Activated naive CD4-positive, alpha-beta T cell treated with Interleukin-2 at 50 U/mL for 16 hours (primary cell): Measurements from ENCODE around the gene ACSF2.
A peak's percentile ranks its signal among the peaks of the same experiment; 100 is the strongest.
"Not testable (repeated sequence)": the region's sequence is repeated elsewhere in the genome, so short reads cannot be mapped to it uniquely, and the experiment has no call there.

Experiments used
- DNase-seq: peaks from one replicate; pipeline ENCODE4 v3.0.0-alpha.2; 2020

The ACSF2 gene

DNA sequence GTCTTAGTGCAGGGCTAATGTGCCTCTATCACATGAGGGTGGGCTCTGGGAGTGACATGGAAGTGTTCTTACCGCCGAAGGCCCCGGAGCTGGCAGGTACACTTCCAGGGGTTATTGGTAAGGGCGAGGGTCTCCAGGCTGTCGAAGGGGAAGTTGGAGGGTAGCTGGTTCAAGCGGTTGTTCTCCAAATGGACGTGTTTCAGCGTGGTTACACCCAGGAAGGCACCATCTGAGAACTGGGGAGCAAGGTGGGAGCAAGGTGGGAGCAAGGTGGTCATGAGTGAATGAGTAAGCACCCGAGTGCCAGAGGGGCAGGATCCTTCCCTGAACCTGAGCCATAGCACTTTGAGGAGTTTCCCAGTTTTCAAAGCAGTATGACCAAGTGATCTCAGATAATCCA lies 39.6 kb downstream of the ACSF2 start:
- DNase-seq: no peak

DNA sequence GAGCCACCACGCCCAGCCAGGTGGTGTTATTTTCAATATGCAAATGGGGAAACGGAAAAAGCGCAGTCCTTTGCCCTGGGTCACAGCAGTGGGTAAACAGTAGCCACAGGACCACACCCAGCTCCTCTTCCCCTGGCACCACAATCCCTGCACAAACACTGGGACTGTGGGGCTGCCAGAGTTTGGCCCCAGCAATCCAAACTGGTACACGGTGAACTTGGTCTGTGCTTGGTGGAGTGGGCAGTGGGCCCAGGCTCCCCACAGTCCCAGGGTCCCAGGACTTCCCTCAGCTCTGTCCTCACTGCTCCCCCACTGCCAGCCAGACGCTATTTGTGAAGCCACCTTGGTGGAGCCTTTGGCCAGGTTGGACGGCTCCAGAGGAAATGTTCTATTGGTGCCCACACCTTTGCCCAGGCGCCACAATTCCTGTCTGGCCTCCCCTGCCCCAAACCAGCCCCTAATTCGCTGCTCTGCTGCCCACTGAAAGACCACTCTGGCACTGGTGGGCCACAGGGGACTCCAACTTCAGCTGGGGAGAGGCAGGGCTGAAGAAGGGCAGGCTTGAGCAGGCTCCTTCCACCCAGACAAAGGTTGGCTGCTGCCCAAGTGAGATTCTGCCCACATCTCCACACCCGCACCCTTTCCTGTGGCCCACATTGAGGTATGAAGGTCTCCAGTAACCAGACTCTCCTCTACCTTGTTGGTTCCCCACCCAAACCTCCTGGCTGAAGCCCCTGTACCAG lies 40.5 kb downstream of the ACSF2 start:
- DNase-seq: no peak

DNA sequence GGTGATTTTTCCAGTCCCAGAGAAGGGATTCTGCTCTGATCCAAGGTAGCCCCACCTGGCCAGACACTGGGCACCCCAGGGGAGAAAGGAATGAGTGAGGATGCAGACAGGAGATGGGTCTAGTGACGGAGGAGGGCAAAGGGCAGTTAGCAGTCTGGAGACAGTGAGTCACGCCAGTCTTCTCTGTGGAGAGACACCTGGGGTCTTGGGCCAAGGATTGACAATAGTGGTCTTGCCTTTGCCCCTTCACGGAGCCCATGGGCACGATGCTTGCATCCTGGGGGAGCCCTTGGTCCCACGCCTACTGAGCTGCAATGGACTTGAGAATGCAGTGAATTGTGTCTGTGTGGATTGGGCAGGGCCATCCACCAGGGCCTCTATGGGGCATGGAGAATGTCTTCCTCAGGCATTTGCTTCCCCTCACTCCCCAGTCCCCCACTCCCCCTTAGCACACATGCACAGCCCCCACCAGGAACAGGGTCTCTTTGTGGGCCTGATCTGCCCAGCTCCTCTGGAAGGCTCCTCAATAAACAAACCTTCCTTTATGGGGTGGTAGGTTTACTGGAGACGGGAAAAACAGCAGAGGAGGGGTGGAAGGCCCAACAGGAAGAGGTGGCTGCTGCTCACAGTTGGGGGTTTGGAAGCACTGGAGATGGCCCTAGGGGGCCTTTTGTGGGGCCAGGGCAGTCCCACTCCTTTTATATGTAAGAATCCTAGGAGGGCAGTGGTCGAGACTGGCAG lies 41.3 kb downstream of the ACSF2 start:
- no peak for DNase-seq

DNA sequence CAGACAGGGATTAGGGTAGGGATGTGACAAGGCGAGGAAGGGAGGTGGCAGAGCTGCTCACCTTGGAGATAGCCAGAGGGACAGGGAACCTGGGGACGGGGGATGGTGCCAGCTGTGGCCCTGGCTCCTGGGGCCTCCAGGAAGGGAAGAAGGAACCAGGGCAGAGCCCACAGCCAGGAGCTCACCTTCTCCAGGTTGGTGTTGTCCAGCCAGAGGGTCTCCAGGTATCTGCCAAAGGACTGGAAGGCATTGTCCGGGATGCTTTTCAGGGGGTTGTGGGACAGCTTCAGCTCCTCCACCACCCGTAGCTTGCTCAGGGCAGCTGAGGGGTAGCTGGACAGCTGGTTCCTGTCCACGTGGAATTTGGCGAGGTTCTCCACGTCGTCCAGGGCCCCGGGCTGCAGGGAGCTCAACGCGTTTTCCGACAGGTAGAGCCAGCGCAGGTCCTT lies 41.9 kb downstream of the ACSF2 start:
- no peak for DNase-seq

DNA sequence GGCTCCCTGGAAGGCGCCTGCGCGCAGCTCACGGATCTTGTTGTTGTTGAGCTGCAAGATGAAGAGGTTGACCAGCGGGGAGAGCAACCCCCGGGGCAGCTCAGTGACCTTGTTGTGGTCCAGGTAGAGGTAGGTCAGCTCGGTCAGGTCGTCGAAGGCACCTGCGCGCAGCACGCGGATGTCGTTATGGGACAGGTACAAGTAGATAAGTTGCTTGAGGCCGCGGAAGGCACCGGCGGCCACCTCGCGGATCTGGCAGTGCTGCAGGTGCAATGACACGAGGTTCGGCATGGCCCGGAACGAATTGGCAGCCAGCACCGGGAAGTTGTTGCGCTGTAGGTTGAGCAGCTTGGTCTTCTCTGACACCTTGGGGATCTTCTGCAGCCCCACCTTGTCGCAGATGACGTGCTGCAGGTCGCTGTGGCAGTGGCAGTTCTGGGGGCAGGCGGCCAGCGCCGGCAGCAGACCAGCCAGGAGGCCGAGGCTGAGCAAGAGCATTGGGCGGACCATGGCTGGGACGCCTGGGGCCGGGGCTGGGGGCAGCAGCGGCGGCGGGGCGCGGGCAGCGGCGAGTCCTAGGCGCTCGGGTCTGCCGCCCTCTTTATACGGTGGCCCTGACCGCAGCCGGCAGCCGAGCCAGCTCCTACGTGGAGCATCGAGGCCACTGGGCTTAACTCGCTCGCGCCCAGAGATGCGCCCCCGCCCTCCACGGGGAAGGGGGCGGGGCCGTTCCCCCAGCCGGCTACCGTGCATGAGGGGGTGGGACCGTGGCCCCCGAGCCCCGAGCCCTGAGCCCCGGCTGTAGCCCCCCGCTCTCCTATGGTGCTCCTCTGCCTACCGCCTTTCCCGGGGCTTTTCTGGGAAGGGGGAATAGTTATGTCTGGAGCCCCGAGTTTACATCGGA lies 42.5 kb downstream of the ACSF2 start, which contains the start of gene CHAD:
Gene CHAD, minus strand, starts transcription at position 577 of the 904 bp plus-strand sequence. Its CDS starts 67 bp downstream, at position 510.
- no peak for DNase-seq

DNA sequence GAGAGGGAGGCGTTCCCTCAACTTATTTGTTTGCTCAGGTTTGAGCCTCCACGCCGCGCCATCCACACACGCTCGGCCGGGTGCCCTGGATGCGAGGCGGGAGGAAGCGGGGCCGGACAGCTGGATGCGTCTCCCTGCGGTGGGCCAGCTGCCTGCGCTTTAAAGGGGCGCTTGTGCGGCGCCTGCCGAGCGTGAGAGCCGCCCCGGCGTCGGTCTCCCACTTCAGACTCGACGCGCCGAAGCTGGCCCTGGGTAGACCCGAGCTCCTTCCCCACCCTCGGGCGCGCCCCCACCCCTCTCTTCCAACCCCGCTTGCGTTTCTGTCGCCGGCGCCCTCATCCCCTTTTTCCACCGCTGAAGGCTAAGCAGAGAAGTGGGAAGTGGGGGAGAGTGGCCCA lies 43.2 kb downstream of the ACSF2 start:
- DNase-seq: no peak

DNA sequence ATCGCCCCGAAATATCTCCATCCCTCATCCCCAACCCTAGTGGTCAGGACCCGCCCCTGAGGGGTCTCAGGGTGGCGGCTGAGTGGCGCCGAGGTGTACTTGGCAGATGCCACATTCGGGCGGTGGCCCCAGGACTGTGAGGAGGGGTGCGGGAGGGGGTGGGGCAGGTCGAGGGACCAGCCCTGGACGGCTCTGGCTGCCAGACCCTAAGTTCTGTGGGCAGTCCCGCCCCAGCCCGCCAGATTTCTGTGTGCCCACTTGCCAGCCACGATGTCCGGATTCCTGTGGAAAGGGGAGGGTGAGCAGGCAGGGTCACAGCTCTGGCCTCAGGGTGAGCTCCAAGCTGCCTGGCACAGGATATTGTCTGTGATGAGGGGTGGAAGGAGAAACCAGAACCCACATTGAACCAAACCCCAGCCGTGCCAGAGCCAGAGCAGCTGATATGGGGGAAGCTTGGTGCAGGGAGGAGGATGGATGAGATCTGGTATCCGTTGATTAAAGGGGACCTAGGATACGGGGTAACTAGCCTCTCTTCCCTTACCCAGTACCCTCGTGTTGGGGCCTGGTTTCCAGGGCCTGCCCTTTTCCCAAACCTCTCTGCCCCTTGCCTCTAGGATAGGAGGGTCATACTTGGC lies 43.8 kb downstream of the ACSF2 start:
- DNase-seq: no peak

DNA sequence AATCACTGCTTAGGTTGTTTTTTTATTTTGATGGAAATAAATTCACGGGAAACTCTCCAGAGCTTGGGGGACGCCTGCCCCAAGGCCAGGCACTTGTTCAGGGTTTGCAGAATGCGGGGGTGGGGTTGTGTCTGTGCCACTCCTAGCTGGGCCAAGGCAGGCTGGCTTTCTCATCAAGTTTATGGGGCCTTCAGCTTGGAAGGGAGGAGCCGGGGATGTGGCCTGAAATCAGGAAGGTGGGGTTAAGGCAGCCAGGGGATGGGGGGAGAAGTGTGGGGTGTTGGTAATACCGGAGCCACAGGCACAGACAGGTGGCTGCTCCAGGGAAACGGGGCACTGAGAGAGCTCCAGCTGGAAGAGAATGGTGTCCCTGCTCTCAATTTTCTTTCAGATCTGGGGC lies 44.4 kb downstream of the ACSF2 start:
- DNase-seq: no peak

DNA sequence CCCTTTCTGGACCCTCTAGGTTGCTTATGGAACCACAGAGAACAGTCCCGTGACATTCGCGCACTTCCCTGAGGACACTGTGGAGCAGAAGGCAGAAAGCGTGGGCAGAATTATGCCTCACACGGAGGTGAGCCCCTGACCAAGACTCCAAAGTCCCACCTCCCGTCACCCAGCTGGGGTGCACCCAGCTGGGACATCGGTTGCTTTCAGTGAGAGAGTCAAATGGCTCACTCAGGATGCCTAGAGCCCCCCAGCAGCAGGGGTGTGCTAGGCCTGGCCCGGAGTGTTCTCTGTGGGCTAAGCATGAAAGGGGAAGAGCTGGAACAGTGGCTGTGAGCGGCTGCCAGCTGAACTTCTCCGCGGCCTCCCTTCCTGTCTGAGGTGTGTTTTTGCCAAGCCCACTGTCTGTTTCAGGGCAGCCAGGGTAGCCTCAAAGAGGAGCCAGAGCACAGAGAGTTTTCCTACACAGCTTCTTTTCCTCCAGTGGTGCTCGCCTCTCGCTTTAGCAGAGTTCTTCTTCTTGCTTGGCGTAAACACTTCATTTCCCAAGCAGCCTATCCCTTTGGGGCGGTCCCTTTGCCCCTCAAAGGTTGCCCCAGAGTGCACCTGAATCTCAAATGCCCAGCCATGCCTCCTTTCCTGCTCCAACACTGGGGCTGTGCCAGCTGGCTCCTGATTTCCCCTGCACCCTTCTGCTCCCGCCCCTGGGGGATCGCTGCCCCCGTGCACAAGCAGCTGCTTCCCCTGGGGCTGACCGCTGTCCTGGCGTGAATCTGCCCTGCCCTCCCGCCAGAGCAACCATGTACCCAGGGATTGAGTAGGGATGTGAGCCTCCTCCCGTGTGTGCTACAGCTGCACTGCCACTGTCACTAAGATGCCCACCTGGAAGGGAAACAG lies 45.2 kb downstream of the ACSF2 start:
- no peak for DNase-seq

DNA sequence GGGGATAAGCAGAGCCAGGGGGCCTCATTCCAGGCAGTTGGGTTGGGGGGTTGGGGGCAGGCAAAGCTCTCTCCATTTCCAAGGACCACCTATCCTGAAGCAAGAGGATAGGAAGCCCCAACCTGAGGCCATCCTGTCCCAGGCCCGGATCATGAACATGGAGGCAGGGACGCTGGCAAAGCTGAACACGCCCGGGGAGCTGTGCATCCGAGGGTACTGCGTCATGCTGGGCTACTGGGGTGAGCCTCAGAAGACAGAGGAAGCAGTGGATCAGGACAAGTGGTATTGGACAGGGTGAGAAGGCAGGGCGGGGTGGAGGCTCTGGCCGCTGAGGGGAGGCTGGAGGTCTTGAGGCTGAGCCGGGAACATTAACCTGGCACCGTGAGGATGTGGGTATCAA lies 46.3 kb downstream of the ACSF2 start:
- DNase-seq: no peak

DNA sequence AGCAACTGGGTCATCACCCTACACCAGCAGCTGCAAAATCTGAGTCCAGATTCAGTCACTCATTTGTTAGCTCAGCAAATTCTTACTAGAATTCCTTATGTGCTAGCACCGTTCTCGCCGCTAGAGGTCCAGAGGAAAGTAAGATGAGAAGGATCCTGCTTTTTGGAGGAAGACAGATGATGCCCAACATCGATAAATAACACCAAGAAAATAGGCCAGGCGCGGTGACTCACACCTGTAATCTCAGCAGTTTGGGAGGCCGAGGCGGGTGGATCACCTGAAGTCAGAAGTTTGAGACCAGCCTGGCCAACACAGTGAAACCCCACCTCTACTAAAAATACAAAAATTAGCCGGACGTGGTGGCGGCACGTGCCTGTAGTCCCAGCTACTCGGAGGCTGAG lies 46.7 kb downstream of the ACSF2 start:
- DNase-seq: not testable (repeated sequence)

DNA sequence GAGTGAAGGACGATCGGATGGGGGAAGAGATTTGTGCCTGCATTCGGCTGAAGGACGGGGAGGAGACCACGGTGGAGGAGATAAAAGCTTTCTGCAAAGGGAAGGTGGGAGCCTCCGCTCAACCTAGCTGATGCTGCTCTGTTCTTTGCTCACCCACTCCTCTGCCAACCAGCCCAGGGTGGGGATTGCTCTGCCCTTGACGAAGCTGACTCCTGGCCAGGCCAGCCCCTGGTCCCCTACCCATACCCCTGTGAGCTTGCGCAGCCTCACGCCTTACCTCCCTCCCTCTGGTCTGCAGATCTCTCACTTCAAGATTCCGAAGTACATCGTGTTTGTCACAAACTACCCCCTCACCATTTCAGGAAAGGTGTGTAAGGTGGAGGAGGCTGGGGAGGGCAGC lies 47.9 kb downstream of the ACSF2 start:
- no peak for DNase-seq

DNA sequence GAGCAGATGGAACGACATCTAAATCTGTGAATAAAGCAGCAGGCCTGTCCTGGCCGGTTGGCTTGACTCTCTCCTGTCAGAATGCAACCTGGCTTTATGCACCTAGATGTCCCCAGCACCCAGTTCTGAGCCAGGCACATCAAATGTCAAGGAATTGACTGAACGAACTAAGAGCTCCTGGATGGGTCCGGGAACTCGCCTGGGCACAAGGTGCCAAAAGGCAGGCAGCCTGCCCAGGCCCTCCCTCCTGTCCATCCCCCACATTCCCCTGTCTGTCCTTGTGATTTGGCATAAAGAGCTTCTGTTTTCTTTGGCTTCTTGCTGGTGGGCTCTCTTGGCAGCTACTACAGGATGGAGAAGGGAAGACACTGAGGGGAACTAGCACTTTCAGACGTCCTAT lies 48.5 kb downstream of the ACSF2 start:
- no peak for DNase-seq

DNA sequence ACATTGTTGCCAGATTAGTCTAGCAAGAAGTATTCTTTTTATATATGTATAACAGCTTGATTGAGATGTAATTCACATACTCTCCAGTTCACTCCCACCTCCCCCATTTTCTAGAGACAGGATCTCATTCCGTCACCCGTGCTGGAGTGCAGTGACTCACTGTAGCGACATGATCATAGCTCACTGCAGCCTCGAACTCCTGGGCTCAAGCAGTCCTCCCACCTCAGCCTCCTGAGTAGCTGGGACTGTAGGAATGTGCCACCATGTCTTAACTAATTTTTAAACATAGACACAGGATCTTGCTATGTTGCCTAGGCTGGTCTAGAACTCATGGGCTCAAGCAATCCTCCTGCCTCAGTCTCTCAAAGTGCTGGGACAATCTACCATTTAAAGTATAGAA lies 49.3 kb downstream of the ACSF2 start:
- DNase-seq: no peak

DNA sequence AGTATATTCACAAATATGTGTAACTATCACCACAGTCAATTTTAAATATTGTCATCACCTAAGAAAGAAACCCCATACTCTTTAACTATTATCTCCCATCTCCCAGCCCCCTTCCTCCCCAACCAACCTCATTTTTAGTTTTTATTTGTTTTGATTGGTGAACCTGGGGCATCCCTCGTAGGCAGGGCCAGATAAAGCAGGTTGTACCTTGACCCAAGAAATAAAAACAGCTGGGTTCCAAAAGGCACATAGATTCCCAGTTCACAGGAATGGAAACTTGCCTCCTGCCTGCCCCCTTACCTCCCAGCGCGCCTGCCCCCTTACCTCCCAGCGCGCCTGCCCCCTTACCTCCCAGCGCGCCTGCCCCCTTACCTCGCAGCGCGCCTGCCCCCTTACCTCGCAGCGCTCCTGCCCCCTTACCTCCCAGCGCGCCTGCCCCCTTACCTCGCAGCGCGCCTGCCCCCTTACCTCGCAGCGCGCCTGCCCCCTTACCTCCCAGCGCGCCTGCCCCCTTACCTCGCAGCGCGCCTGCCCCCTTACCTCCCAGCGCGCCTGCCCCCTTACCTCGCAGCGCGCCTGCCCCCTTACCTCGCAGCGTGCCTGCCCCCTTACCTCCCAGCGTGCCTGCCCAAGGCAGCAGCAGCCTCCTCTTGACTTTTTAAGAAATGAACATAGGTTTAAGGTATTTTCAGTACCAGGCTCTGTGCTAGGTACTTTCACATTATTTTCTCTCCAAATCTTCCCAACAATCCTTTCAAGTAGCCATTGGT lies 49.9 kb downstream of the ACSF2 start:
- not testable (repeated sequence) for DNase-seq

DNA sequence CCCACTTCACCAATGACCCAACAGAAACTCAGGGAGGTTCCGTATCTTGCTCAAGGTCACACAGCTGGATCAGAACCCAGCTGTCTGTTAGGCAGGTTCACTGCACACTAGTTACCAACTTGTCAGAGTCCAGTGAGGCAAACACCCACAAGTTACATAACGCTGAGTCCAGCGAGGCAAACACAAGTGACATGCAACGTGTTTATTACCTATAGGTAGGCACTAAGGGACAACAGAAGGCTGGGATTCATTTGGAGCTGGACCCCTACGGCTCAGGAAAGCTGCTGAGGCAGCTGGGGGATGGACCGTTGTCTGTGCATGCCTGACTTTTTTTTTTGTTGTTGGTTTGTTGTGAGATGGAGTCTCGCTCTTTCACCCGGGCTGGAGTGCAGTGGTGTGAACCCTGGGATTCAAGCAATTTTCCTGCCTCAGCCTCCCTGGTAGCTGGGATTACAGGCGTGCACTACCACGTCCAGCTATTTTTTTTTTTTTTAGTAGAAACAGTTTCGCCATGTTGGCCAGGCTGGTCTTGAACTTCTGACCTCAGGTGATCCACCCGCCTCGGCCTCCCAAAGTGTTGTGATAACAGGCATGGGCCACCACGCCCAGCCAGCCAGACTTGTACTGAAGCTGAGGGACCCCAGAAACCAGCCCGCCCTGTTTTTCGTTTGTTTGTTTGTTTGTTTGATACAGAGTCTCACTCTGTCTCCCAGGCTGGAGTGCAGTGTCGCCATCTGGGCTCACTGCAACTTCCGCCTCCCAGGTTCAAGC lies 50.7 kb downstream of the ACSF2 start:
- DNase-seq: no peak

DNA sequence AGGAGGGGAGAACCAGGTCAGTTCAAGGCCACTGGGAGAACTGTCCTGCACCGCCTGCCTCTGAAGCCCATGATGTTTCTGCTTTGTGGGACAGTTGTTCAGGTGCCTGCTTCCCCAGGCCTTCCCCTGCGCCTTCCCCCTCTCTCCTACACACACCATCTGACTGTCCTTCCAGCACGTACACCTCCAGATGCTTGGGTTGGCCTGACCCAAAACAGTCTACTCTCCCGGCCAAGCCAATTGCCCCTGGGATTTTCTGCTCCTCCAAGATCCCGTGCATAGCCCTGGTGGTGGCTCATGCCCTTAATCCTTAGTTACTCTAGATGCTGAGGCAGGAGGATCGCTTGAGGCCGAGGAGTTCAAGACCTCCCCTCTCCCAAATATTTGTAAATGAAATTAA lies 52.0 kb downstream of the ACSF2 start:
- no peak for DNase-seq

DNA sequence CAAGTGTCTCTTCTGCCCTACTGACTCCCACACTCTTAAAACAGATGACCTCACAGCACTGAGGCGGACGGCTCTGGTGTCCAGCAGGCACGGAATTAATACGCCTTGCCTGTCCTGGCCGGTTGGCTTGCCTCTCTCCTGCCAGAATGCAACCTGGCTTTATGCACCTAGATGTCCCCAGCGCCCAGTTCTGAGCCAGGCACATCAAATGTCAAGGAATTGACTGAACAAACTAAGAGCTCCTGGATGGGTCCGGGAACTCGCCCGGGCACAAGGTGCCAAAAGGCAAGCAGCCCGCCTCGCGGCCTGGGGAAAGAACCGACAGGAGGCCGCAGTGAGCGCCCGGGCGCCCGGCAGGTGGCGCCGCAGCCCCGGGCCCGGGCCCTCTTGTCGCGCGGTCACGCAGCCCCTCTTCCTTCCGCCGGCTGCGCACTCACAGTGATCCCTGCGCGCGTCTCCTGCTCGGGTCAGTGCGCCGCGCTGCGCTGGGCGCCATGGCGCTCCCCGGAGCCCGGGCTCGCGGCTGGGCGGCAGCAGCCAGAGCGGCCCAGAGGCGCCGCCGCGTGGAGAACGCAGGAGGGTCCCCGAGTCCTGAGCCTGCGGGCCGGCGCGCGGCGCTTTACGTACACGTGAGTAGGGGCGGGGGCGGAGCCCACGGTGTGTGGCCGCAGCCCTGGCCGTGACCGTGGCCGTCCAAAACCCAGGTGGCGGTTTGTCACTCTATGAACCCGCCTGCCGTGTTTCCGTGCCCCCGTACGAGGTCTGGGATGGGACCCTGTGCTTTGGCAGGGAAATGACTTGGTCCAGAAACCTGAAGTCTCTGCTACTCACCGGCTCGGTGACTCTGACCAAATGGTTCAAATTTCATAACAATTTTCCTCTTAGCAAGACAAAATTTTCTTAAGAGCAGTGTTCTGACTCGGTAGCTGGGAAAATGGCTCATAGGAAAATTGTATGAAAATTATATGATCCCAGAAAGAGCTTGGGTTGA lies 52.7 kb downstream of the ACSF2 start, which contains the start of gene RSAD1:
Gene RSAD1, plus strand, starts transcription at position 470 of the 991 bp plus-strand sequence. Its CDS starts 25 bp downstream, at position 495.
- peak; percentile 86 for DNase-seq
